IMR-90 (cell line): Measurements from ENCODE around the gene STX4. TPM values are rescaled to one million over a fixed set of nuclear protein-coding genes. Genes with fewer than 3 reads are reported as not detected.

Experiments
- ATAC-seq: fragments of 200-7000 bp; cut with Tn5 transposase; 2 replicates; pipeline ENCODE4 v1.9.1; 2020; ENCODE audit warnings: low read depth, mild to moderate bottlenecking, moderate library complexity
- BruUV-seq: library from RNA; stranded (reverse); fragments of 400-500 nt; replicated peaks from 2 replicates; lab custom pipeline; 2021; lab: Mats Ljungman, UMichigan
- CTCF ChIA-PET: fragments of 300-600 bp; formaldehyde crosslinking; extraction: SDS; loops from one replicate; lab custom pipeline; 2021; ENCODE audit warnings: antibody characterized with exemption; lab: Yijun Ruan, JAX
- POLR2A ChIA-PET: fragments of 300-600 bp; sonication (Branson Sonifier 250); formaldehyde crosslinking; loops from one replicate; lab custom pipeline; 2022; ENCODE audit warnings: antibody characterized with exemption; ENCODE audit not compliant: unreplicated experiment; lab: Charles Lee
- DNase-seq: peaks from one replicate; pipeline ENCODE4 v3.0.0; 2013
- H2AFZ ChIP-seq: replicated peaks from 2 replicates; pipeline ENCODE3; 2013; ENCODE audit warnings: low read length, mild to moderate bottlenecking; ENCODE audit not compliant: poor library complexity
- H2AK5ac ChIP-seq: 2 replicates; pipeline ENCODE4 v1.6.1; 2013; ENCODE audit warnings: low read depth, low read length, inconsistent platforms
- H2AK9ac ChIP-seq: replicated peaks from 2 replicates; pipeline ENCODE3; 2013; ENCODE audit warnings: mild to moderate bottlenecking, low read depth, low read length, moderate library complexity; ENCODE audit not compliant: poor library complexity
- H2BK120ac ChIP-seq: 2 replicates; pipeline ENCODE4 v1.6.1; 2013; ENCODE audit warnings: low read depth, low read length, inconsistent platforms
- H2BK15ac ChIP-seq: 3 replicates; pipeline ENCODE4 v1.6.1; 2013; ENCODE audit warnings: low read depth, low read length, inconsistent platforms
- H2BK20ac ChIP-seq: 2 replicates; pipeline ENCODE4 v1.6.1; 2013; ENCODE audit warnings: low read depth, mild to moderate bottlenecking, inconsistent platforms, low read length, moderate library complexity
- H2BK5ac ChIP-seq: 2 replicates; pipeline ENCODE4 v1.6.1; 2013; ENCODE audit warnings: mild to moderate bottlenecking, low read depth, low read length, inconsistent platforms; ENCODE audit not compliant: poor library complexity, severe bottlenecking
- H3K14ac ChIP-seq: replicated peaks from 2 replicates; pipeline ENCODE4 v1.6.1; 2013; ENCODE audit warnings: low read depth, low read length, inconsistent platforms
- H3K18ac ChIP-seq: 2 replicates; pipeline ENCODE4 v1.6.1; 2013; ENCODE audit warnings: low read depth, low read length, control low read depth
- H3K23ac ChIP-seq: 2 replicates; pipeline ENCODE4 v1.6.1; 2013; ENCODE audit warnings: low read depth, low read length, inconsistent platforms
- H3K27ac ChIP-seq: 2 replicates; pipeline ENCODE4 v1.5.1; 2013; ENCODE audit warnings: mild to moderate bottlenecking, control low read depth, low read length; ENCODE audit not compliant: insufficient read depth
- H3K27me3 ChIP-seq: 2 replicates; pipeline ENCODE4 v1.6.1; 2013; ENCODE audit warnings: low read length; ENCODE audit not compliant: control insufficient read depth, insufficient read depth
- H3K36me3 ChIP-seq: 2 replicates; pipeline ENCODE4 v1.6.1; 2013; ENCODE audit warnings: low read length, mixed read lengths; ENCODE audit not compliant: control insufficient read depth, insufficient read depth
- H3K4ac ChIP-seq: 2 replicates; pipeline ENCODE4 v1.6.1; 2013; ENCODE audit warnings: low read depth, low read length, inconsistent platforms
- H3K4me1 ChIP-seq: 2 replicates; pipeline ENCODE4 v1.6.1; 2013; ENCODE audit warnings: low read length, mixed read lengths; ENCODE audit not compliant: control insufficient read depth, insufficient read depth
- H3K4me2 ChIP-seq: 2 replicates; pipeline ENCODE4 v1.6.1; 2013; ENCODE audit warnings: low read depth, mild to moderate bottlenecking, control low read depth, low read length, moderate library complexity
- H3K4me3 ChIP-seq: 2 replicates; pipeline ENCODE4 v1.5.1; 2013; ENCODE audit warnings: low read depth, mild to moderate bottlenecking, control low read depth, low read length, moderate library complexity; ENCODE audit not compliant: insufficient read depth
- H3K56ac ChIP-seq: 2 replicates; pipeline ENCODE4 v1.6.1; 2013; ENCODE audit warnings: low read length, inconsistent platforms; ENCODE audit not compliant: insufficient read depth; ENCODE audit errors: extremely low read depth
- H3K79me1 ChIP-seq, 2 experiments: 2 replicates each; pipeline ENCODE4 v1.6.1; 2013; ENCODE audit warnings: low read length in 2 of 2, inconsistent platforms in 1 of 2, low read depth in 1 of 2
- H3K9ac ChIP-seq: 2 replicates; pipeline ENCODE4 v1.6.1; 2013; ENCODE audit warnings: low read depth, low read length, control low read depth
- H3K9me1 ChIP-seq: 2 replicates; pipeline ENCODE4 v1.6.1; 2013; ENCODE audit warnings: low read length, inconsistent platforms; ENCODE audit not compliant: insufficient read depth
- H3K9me3 ChIP-seq: 2 replicates; pipeline ENCODE4 v1.6.1; 2013; ENCODE audit warnings: low read length; ENCODE audit not compliant: control insufficient read depth, insufficient read depth
- H4K20me1 ChIP-seq: 2 replicates; pipeline ENCODE4 v1.6.1; 2013; ENCODE audit warnings: low read length, inconsistent platforms; ENCODE audit not compliant: insufficient read depth
- H4K5ac ChIP-seq: 2 replicates; pipeline ENCODE4 v1.6.1; 2013; ENCODE audit warnings: mild to moderate bottlenecking, low read depth, low read length, control low read depth
- H4K8ac ChIP-seq, 2 experiments: 2 replicates each; pipeline ENCODE4 v1.6.1; 2013; ENCODE audit warnings: low read depth in 2 of 2, low read length in 2 of 2, control low read depth in 1 of 2, inconsistent platforms in 1 of 2
- H4K91ac ChIP-seq: 2 replicates; pipeline ENCODE4 v1.6.1; 2013; ENCODE audit warnings: low read depth, low read length, inconsistent platforms; ENCODE audit not compliant: insufficient read depth
- RFX5 ChIP-seq: IDR thresholded peaks from 2 replicates; pipeline ENCODE4 v1.8.0; 2012; ENCODE audit warnings: low read depth, mild to moderate bottlenecking, low read length, moderate library complexity
- WGBS, 2 experiments: methylation state at CpG; one replicate each; pipeline versions ENCODE4 v1.1.5 to v1.1.7; 2013; ENCODE audit warnings: missing lambda C conversion rate in 2 of 2; ENCODE audit not compliant: insufficient read length in 1 of 2; ENCODE audit errors: extremely low coverage in 2 of 2; 5-methylcytosine and 5-hydroxymethylcytosine counted together
- dilution Hi-C: fragments of 300-500 bp; cut with HindIII; formaldehyde crosslinking; loops from one replicate; pipeline ENCODE4 v1.14.3; 2018; ENCODE audit warnings: low sequenced_read_pairs; ENCODE audit not compliant: unreplicated experiment
- in situ Hi-C: fragments of 300-500 bp; cut with MboI; formaldehyde crosslinking; loops from 3 replicates; pipeline ENCODE4 v1.14.3; 2019; ENCODE audit warnings: low sequenced_read_pairs, inconsistent platforms, mixed read lengths
- intact Hi-C: fragments of 100-400 bp; cut with micrococcal nuclease; formaldehyde crosslinking; loops from 2 replicates; pipeline ENCODE4 v1.10.0; 2022
- polyA plus RNA-seq, 3 experiments: library from polyadenylated mRNA; depleted of rRNA; stranded (reverse); fragments of >200 nt; gene quantifications; 2 replicates each; pipeline ENCODE4 v1.2.3, GENCODE V29; 2012; ENCODE audit warnings: low replicate concordance in 1 of 3
- total RNA-seq: library from RNA; depleted of rRNA; stranded (reverse); fragments of >200 nt; gene quantifications from 2 replicates; pipeline ENCODE4 v1.2.3, GENCODE V29; 2012

The STX4 gene
- total and polyA plus RNA-seq, 2 of the 4 experiments (the other 2 are of a cell fraction), result 23.5 to 67.9 TPM

GRCh38 chr16:31067342-31067741 is 34.0 kb downstream of the STX4 start:
- no peak overlapping the region for H3K27ac ChIP-seq
- no peak overlapping the region for H2BK15ac ChIP-seq
- H3K9ac ChIP-seq, result no peak overlapping the region
- in situ Hi-C loops (no loop called here), dilution Hi-C loops (no loop called here), intact Hi-C loops (no loop called here)
- ATAC-seq (no peak), DNase-seq (no peak)
- H2BK5ac ChIP-seq, result no peak overlapping the region
- no peak overlapping the region for H3K4me3 ChIP-seq
- no peak overlapping the region for H3K56ac ChIP-seq
- CTCF ChIA-PET, result no interaction called here
- H3K4me2 ChIP-seq, result no peak overlapping the region
- no peak overlapping the region for H2AK9ac ChIP-seq
- H4K8ac ChIP-seq, result no peak overlapping the region
- peaks cover 30 to 63% of the 10 kb centered on the region in 2 experiments; a peak in 3 of 4 replicates for H3K79me1 ChIP-seq
- H3K9me1 ChIP-seq, result peaks cover 27% of the 10 kb centered on the region
- H2AFZ ChIP-seq, result no peak overlapping the region
- no peak overlapping the region for H2BK20ac ChIP-seq
- H3K18ac ChIP-seq, result no peak overlapping the region
- H3K4me1 ChIP-seq, result peaks cover 18% of the 10 kb centered on the region
- POLR2A ChIA-PET, result no interaction called here
- no peak overlapping the region for H2AK5ac ChIP-seq
- no peak overlapping the region for H2BK120ac ChIP-seq
- no peaks in the 10 kb centered on the region for H3K9me3 ChIP-seq
- no peak overlapping the region for H3K23ac ChIP-seq
- H4K20me1 ChIP-seq, result no peaks in the 10 kb centered on the region; the same call in 1 of the 2 replicates
- whole genome bisulfite sequencing, 2 experiments, result 80% methylated on average over 1 of the region's 3 CpGs; no CpG with 5 or more reads in 1 of the 2 experiments
- H3K4ac ChIP-seq, result no peak overlapping the region
- no peaks in the 10 kb centered on the region for H3K27me3 ChIP-seq
- peaks cover 9% of the 10 kb centered on the region for H3K36me3 ChIP-seq
- H4K5ac ChIP-seq, result no peak overlapping the region
- no peak overlapping the region for H3K14ac ChIP-seq
- no TSS peak for BruUV-seq
- no peak for TF ChIP-seq RFX5
- no peak overlapping the region for H4K91ac ChIP-seq
